Measurements from ENCODE around the gene G3BP2. TPM values are rescaled to one million over a fixed set of nuclear protein-coding genes. Genes with fewer than 3 reads are reported as not detected.

G3BP2 gene
- total and polyA plus RNA-seq, 9 of the 15 experiments (the other 6 are each of a cell fraction or from before 2014, with no cell fraction given), result 25.2 to 222 (median 130) TPM

GRCh38 chr4:75630174-75630936 is 42.9 kb downstream of the G3BP2 start, which contains the start of gene CDKL2:
TSS of gene CDKL2 (minus strand) at chr4:75630528. CDS start at chr4:75625988, 4,540 bp downstream.
- no peaks in the 10 kb centered on the region; the same call in 1 of the 2 replicates for H3K9me3 ChIP-seq (replicated peaks; ENCODE audit: control insufficient read depth, insufficient read depth, low read depth, low read length)
- in situ Hi-C loops (cut with MboI), result no loop called here
- CTCF ChIA-PET (ENCODE audit: low intra/inter-chr PET ratio), result no interaction called here
- POLR2A ChIA-PET, result no interaction called here
- TF ChIP-seq HDAC6 (IDR thresholded peaks at IDR 0.05; ENCODE audit: low read depth, low read length) (no peak), ZBTB33 (CRISPR knock-in tag; IDR thresholded peaks at IDR 0.05) (peak; percentile 91), NFIC (IDR thresholded peaks at IDR 0.05) (peak; percentile 66)
- TF ChIP-seq, protein P1, sequence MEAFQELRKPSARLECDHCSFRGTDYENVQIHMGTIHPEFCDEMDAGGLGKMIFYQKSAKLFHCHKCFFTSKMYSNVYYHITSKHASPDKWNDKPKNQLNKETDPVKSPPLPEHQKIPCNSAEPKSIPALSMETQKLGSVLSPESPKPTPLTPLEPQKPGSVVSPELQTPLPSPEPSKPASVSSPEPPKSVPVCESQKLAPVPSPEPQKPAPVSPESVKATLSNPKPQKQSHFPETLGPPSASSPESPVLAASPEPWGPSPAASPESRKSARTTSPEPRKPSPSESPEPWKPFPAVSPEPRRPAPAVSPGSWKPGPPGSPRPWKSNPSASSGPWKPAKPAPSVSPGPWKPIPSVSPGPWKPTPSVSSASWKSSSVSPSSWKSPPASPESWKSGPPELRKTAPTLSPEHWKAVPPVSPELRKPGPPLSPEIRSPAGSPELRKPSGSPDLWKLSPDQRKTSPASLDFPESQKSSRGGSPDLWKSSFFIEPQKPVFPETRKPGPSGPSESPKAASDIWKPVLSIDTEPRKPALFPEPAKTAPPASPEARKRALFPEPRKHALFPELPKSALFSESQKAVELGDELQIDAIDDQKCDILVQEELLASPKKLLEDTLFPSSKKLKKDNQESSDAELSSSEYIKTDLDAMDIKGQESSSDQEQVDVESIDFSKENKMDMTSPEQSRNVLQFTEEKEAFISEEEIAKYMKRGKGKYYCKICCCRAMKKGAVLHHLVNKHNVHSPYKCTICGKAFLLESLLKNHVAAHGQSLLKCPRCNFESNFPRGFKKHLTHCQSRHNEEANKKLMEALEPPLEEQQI (IDR thresholded peaks at IDR 0.05), result 0 out of 2 replicates have a peak, but pooled peaks have one; percentile 18
- no peak within 1 kb of the TSS for H3K9ac ChIP-seq (ENCODE audit: insufficient read depth in 1 of 2, low read depth in 2 of 2, low read length in 2 of 2)
- ATAC-seq (no peak), DNase-seq (ENCODE audit: extremely low read depth in 1 of 4, low spot score in 3 of 4) (peak in 1 of 4 experiments; percentile 7), FAIRE-seq (no peak)
- no TSS peak for BruUV-seq (replicated peaks)
- H3K4me2 ChIP-seq (ENCODE audit: insufficient read depth, low read length), result no peak within 1 kb of the TSS
- intact Hi-C loops (cut with micrococcal nuclease), result no loop called here
- no peak within 1 kb of the TSS for H3K27ac ChIP-seq (ENCODE audit: extremely low read depth, low read depth, low read length)
- no peaks in the 10 kb centered on the region for H3K36me3 ChIP-seq (ENCODE audit: control insufficient read depth, insufficient read depth, low read length)
- H3K4me1 ChIP-seq (replicated peaks in 1 of 2; ENCODE audit: control insufficient read depth in 2 of 2, insufficient read depth in 2 of 2, low read length in 2 of 2), result peaks cover 0 to 8% of the 10 kb centered on the region in 2 experiments; a peak in 2 of 5 replicates
- no peaks in the 10 kb centered on the region for H3K79me2 ChIP-seq (ENCODE audit: control insufficient read depth, insufficient read depth, low read length)
- no peak within 1 kb of the TSS for H3K4me3 ChIP-seq
- H3K27me3 ChIP-seq (ENCODE audit: control insufficient read depth in 2 of 2, insufficient read depth in 2 of 2, low read length in 2 of 2), result no peaks in the 10 kb centered on the region
- H3K9me1 ChIP-seq (ENCODE audit: control insufficient read depth, insufficient read depth, low read length), result no peaks in the 10 kb centered on the region
- H2AFZ ChIP-seq (ENCODE audit: low read depth, low read length), result no peak within 1 kb of the TSS
- no peaks in the 10 kb centered on the region for H4K20me1 ChIP-seq (replicated peaks; ENCODE audit: control insufficient read depth, insufficient read depth, low read length)
- WGBS (ENCODE audit: insufficient coverage, low coverage, missing lambda C conversion rate), result 92% methylated on average over 43 of the region's 57 CpGs

All from K562 (cell line).